GM21576 (cell line): ENCODE measurements around the gene JMJD8.

ENCODE experiments used
- ATAC-seq: cut with Tn5 transposase; IDR thresholded peaks from one replicate; pipeline ENCODE4 v1.9.1; 2021; ENCODE audit warnings: mild to moderate bottlenecking, moderate library complexity; ENCODE audit not compliant: unreplicated experiment

The JMJD8 gene, protein sequence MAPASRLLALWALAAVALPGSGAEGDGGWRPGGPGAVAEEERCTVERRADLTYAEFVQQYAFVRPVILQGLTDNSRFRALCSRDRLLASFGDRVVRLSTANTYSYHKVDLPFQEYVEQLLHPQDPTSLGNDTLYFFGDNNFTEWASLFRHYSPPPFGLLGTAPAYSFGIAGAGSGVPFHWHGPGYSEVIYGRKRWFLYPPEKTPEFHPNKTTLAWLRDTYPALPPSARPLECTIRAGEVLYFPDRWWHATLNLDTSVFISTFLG

GRCh38 chr16:684071-684794 lies at the start of gene JMJD8:
Gene JMJD8 (minus strand): TSS chr16:684334. CDS start chr16:684319, 15 bp downstream.
- peak; percentile 57 for ATAC-seq

GRCh38 chr16:733382-734207 lies 49.5 kb upstream of the JMJD8 start:
- ATAC-seq: no peak

- no peak for ATAC-seq
These were observed 48.8 kb upstream of the JMJD8 start for GRCh38 chr16:732936-733335.

DNA sequence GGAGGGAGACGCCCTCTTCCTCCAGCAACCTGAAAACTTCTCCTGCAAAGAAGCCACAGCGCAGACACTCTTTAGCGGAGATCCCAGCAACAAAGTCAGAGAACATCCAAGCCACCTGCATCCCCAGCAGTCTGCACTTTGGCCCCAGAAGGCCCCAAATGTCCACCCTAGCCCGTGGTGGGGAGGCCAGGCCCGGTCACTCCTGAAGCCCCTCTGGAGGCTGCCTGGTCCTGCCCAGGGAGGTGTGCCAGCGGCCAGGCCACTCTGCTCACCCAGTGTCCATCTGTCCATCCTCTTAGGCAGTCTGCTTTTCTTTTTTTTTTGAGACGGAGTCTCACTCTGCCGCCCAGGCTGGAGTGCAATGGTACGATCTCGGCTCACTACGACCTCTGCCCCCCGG lies 48.2 kb upstream of the JMJD8 start:
- no peak for ATAC-seq

DNA sequence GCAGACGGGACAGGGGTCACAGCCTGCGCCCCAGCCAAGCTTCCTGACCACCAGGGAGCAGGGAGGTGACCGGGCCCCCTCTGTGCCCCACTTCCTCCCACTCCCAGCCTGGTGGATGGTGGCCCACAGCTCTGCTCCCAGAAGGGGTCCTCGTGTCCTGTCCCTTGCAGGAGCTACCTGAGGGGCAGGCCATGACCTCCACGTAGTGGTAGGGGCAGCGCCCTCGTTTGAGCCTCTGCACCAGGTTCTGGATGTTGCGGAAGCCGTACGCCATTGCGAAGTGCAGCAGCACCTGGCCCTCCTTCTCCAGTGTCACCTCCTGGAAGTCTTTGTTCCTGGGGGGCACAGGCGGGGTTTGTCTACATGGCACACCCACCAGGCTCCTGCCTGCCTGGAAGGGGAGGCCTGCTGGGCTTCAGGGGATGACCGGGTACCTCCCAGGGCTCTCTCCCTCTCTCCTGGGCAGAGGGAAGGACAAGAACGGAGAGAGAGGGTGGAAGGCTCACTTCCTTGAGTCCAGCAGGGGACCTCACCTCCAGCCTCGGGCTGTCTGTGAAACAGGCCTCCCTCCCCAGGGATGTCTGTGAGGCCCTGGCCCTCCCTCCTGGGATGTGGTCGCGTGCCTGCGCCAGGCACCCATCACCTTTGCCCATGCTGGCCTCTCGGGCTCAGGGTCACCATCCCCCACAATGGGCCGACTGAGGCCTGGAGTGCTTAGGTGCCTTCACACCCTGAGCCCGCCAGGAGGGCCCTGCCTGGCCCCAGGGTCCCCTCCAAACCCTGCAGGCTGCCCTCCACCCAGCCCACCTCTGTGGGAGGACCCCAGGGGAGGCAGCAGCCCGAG lies 46.8 kb upstream of the JMJD8 start:
- ATAC-seq: no peak

DNA sequence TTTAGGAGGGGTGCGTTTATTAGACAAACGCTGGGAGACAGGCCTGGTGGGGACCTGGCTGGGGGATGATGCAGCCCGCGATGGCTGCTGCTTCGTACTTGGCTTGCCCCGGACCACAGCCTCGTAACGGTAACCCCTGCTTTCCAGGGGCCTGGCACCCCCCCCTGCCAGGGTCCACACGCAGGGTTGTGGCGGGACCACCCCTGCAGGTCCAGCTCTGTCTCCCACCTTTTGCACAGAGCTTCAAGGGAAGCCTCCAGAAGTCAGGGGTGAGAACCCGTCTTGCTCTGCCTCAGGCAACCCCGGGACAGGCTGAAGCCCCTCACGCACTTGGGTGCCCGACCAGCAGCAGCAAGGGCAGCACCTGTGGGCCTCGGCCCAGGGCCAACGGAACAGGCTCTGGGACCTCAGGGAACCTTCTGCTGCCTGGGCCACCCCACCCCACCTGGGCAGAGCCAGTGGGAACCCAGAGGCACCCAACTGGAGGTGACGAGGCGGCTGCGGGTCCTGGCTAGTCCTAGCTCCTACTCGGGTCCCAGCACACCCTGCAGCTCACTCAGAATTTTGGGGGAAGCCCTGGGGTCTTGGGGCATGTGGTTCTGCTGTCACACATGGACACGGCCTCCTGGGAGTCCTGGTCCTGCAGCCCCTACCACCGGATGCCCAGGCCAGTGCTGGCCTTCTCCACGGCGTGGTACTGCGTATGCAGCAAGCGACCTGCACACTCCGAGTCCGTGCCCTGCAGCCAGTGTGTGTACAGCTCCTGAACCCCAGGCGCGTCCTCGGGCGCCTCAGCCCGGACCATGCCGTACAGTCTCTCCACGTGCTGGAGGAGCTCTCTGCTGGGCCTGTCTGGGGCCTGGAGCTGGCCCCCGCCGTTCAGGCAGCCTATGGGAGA lies 45.9 kb upstream of the JMJD8 start:
- ATAC-seq: no peak

DNA sequence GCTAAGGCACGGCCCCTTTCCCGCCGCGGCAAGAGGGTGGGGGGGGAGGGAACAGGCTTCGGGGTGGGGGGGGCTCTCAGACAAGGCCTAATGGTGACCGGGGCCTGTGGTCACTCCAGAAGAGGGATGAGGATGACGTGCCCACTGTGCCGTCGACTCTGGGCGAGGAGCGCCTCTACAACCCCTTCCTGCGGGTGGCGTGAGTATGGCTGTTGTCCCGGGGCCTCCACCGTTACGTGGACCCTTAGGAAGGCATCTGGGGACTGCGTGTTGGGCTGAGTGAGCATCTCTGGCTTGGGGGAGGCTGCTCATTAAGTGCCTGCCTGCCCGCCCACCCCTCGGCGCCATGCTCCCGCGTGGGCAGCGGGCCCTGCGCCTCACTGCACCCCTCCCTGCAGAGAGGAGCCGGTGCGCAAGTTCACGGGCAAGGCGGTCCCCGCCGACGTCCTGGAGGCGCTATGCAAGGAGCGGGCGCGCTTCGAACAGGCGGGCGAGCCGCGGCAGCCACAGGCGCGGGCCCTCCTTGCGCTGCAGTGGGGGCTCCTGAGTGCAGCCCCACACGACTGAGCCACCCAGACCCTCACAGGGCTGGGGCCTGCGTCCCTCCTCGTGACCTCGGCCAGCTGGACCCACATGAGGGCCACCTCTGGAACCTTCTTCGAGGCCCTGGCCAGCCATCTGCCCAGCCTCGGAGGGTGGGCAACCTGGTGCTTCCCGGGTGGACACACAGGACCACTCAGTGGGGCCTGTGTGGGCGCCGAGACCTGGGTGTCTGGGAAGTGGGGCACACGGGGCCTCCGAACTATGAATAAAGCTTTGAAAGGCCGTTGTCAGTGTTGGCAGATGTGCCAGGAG lies 45.0 kb upstream of the JMJD8 start:
- ATAC-seq: no peak

GRCh38 chr16:728131-728889 lies 44.2 kb upstream of the JMJD8 start:
- no peak for ATAC-seq

GRCh38 chr16:727291-727977 lies 43.3 kb upstream of the JMJD8 start:
- no peak for ATAC-seq

GRCh38 chr16:726438-727290 lies 42.5 kb upstream of the JMJD8 start, which contains the start of the genes CCDC78 and HAGHL:
Gene CCDC78 (minus strand): TSS chr16:726443. CDS start chr16:726367, 76 bp downstream.
Gene HAGHL (plus strand): TSS chr16:727106. CDS start chr16:727510, 404 bp downstream.
- ATAC-seq: no peak

DNA sequence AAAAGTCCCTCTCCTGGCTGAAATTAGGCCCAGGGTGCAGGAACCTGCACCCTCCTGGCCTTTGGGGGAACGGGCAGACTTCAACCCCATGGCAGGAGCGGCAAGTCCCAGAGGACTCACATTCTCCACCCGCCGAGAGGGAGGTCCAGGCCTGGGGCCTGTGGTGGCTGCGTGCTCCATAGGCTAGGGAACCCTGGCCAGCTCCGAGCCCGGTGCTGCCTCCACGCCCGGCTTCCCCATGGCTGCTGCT lies 42.0 kb upstream of the JMJD8 start:
- no peak for ATAC-seq

GRCh38 chr16:725463-726187 lies 41.5 kb upstream of the JMJD8 start:
- no peak for ATAC-seq

DNA sequence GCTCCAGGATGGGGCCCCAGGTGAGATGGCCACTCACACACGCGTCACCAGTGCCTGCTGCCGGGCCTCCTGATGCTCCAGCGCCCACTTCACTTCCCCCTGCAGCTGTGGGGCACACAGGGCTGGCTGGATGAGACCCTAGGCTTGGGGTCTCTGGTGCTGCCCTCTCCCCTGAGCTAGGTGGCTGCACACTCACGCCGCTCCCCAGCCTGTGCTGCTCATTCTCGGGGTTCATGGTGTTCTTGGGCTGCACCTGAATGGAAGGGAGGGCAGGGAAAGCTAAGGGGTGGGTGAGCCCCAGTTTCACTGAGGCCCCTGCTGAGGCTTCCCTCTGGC lies 40.9 kb upstream of the JMJD8 start:
- no peak for ATAC-seq

DNA sequence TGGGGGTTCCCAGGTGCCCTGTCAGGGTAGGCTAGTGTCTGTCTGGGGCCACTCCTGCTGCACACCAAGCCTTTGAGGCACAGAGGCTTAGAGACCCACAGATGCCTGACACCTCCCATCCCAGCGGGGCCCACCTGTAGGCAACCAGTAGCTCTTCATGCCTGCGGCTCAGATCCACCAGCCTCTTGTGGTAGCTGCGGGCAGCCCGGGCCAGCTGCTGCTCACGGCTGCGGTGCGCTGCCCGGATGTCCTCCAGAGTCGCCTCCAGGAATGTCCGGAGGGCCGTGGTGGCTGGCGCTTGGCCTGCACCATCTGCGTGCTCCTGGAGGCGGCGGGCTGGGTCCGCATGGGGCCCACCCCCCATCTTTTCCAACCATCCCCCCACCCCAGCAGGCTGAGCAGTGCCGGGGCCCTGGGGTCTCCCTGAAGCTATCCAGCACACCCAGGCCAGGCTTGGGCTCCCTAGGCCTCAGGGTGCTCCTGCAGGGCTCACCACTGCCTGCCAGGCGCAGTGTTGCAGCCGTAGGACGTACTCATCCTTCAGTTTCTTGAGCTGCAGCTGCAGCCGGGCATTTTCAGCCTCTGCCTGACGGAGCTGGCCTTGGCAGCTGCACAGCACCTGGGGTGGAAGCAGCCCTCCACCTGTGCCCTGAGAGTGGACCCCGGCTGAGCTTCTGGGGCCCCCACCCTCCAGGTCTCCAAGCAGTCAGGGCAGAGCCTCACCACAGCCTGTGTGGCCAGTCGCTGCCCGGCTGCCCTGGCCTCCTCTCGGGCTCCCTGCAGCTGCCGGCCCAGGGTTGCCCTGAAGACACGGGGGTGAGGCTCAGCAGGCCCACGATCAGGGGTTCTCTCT lies 40.3 kb upstream of the JMJD8 start:
- no peak for ATAC-seq

DNA sequence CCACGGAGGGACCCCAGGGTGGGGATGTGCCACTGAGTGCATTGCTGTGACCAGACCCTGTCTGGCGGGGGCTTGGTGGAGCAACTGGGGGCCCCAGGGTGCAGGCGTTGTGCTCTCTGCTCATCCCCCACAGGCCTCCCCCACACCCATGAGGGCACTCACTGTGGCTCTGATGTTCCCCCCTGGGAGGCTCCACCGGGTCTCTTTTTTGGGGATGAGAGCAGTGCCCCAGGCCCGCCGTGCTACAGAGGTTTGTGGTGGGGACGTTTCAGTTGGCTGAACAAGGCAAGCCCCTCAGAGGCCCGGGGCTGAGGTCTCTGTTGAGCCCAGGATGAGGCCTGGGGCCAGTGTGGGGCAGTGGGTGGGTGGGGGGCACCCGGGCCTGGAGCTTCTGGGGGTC lies 39.6 kb upstream of the JMJD8 start:
- no peak for ATAC-seq
